HG03378 (cell line): ENCODE data around the gene UBQLN1.
"Not testable (repeated sequence)": the region's sequence is repeated elsewhere in the genome, so short reads cannot be mapped to it uniquely, and the experiment has no call there.

Source experiments
- ATAC-seq: cut with Tn5 transposase; IDR thresholded peaks from one replicate; pipeline ENCODE4 v1.9.1; 2021; ENCODE audit warnings: mild to moderate bottlenecking, moderate library complexity; ENCODE audit not compliant: unreplicated experiment

Gene UBQLN1

GRCh38 chr9:83707768-83708514, at the start of gene UBQLN1:
Gene UBQLN1, minus strand, starts transcription at chr9:83707958. Its CDS starts 279 bp downstream, at chr9:83707679.
- ATAC-seq = peak; percentile 57

DNA sequence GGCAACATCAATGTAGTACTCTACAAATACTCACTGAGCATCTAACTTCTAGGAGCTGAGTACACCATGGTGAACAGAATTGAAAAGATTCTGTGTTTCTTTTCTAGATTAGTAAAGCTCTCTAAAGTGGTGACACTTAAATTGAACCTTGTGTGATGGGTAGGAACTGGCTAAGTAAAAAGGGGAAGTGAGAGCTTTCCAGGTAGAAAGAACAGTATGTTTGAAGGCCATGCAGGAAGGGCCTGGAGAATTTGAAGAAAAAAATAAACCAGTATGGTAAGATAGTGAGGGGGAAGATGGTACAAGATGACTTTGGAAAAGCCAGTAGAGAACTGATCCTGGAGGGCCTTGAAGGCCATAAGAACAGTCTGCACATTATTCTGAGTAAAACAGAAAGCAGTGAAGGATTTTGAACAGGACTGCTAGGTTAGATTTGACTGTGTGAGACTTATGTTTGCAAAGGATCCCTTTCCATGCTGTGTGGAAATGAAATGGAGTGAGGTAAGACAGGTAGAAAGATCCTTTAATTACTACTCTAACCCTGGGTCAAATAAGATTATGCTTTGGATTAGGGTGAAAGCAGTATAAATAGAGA, 46.7 kb upstream of the UBQLN1 start:
- peak; percentile 88 for ATAC-seq

GRCh38 chr9:83749706-83750105, 41.9 kb upstream of the UBQLN1 start:
- ATAC-seq = no peak

GRCh38 chr9:83744206-83744605, 36.4 kb upstream of the UBQLN1 start:
- no peak for ATAC-seq

- no peak for ATAC-seq
Observed at GRCh38 chr9:83733739-83734138, 26.0 kb upstream of the UBQLN1 start.

GRCh38 chr9:83728591-83729368, 21.0 kb upstream of the UBQLN1 start:
- not testable (repeated sequence) for ATAC-seq

- ATAC-seq = no peak
Observed at GRCh38 chr9:83724436-83724835, 16.7 kb upstream of the UBQLN1 start.

GRCh38 chr9:83722726-83723495, 15.2 kb upstream of the UBQLN1 start:
- no peak for ATAC-seq

- ATAC-seq = no peak
Observed at GRCh38 chr9:83721509-83721908, 13.8 kb upstream of the UBQLN1 start.

- no peak for ATAC-seq
Observed at GRCh38 chr9:83715794-83716193, 8.0 kb upstream of the UBQLN1 start.

GRCh38 chr9:83715221-83715620, 7.5 kb upstream of the UBQLN1 start:
- no peak for ATAC-seq

GRCh38 chr9:83714329-83714728, 6.6 kb upstream of the UBQLN1 start:
- no peak for ATAC-seq

DNA sequence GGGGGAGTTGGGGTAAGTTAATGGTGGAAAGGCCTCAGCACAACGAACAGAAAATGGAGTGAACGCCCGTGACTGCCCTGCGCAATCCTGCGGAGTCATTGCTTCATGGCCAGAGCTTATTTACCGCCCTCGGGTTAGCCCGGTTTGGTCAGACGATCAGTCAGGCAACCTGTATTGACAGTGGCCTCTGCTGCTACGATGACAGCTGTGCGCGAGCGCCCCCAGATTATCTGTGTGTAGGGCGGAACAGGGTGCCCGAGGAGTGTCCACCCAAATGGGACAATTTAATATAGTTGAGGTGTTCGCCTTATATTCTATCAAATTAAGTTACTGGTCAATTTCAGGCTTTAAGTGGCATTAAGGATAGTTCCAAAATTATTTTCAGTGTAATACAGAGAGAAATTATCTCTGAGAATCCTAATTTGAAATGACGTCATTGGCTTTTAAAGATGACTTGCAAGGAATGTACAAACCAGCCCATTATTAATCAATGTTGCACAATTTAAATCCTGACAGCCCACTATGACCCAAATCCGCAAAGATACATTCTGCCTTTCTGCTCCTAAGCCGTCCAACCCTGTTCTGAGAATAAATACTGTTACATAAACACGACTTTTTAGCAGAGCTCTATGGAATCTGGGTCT, 879 bp upstream of the UBQLN1 start:
- ATAC-seq = peak; percentile 65

- ATAC-seq = peak; percentile 45
Observed at GRCh38 chr9:83707518-83707767, 315 bp downstream of the UBQLN1 start.

- ATAC-seq = peak; percentile 19
Observed at GRCh38 chr9:83706676-83707517, 861 bp downstream of the UBQLN1 start.

GRCh38 chr9:83705219-83705651, 2.5 kb downstream of the UBQLN1 start:
- ATAC-seq = not testable (repeated sequence)

- no peak for ATAC-seq
Observed at GRCh38 chr9:83701769-83702168, 6.0 kb downstream of the UBQLN1 start.

DNA sequence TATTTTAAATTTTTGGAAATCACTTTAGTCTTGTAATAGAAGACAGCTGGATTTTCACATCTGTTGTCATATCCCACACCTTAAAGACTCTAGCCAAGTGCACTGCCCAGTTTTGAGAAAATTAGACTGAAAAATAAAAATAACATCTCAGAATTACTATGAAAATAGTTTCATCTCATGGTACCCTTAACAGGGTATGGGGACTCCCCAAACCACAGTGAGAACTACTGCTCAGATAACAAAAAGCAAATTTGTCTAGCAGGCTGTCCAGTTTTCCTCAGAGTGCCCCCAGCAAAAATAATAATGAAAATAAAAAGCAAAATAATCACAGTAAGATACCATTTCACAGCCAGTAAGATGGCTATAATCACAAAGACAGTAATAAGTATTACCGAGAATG, 6.5 kb downstream of the UBQLN1 start:
- no peak for ATAC-seq

DNA sequence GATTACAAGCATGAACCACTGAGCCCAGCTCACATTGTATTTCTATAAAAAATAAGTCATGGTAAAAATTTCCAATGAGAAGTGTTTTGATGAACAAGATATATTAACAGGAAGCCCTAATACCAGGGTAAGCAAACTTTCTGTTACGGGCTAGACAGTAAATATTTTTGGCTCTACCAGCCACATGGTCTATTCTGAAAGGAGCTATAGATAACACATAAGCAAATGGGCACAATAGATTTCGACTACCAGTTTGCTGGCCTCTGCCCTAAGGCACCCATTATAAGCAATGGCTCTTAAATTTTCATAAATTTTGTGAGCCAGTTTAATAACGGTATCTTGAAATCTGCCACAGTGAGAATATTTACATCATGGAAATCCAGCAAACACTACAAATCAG, 8.1 kb downstream of the UBQLN1 start:
- peak; percentile 14 for ATAC-seq
